Activated T-helper 17 cell treated with anti-CD3 and anti-CD28 coated beads, Interleukin-2, amount 50 U/mL, for 72 hours (primary cell): ENCODE measurements around the gene BOD1L1. TPM values are rescaled to one million over a fixed set of nuclear protein-coding genes. Genes with fewer than 3 reads are reported as not detected.
A peak's percentile ranks its signal among the peaks of the same experiment; 100 is the strongest.

ENCODE experiments used
- ATAC-seq: fragments of 150-1000 bp; cut with Tn5 transposase; replicated peaks from 2 replicates; pipeline ENCODE4 v1.10.0; 2021; ENCODE audit warnings: mild to moderate bottlenecking, moderate library complexity
- H3K27ac Mint-ChIP-seq: one replicate; pipeline ENCODE4 v1.8.0; 2022; ENCODE audit warnings: mixed read lengths
- H3K27me3 Mint-ChIP-seq: one replicate; pipeline ENCODE4 v1.8.0; 2022; ENCODE audit warnings: mixed read lengths
- H3K36me3 Mint-ChIP-seq: one replicate; pipeline ENCODE4 v1.8.0; 2022; ENCODE audit warnings: low read depth, mild to moderate bottlenecking, mixed read lengths
- H3K4me1 Mint-ChIP-seq: one replicate; pipeline ENCODE4 v1.8.0; 2022; ENCODE audit warnings: mixed read lengths
- H3K4me3 Mint-ChIP-seq: one replicate; pipeline ENCODE4 v1.8.0; 2022; ENCODE audit warnings: mild to moderate bottlenecking, mixed read lengths
- H3K9me3 Mint-ChIP-seq: one replicate; pipeline ENCODE4 v1.8.0; 2022; ENCODE audit warnings: mixed read lengths
- total RNA-seq, 2 donors: library from RNA; stranded (reverse); gene quantifications; one replicate each; pipeline ENCODE4 v1.2.3, GENCODE V29; 2022

BOD1L1 gene
- total RNA-seq, 2 donors from 2014 or later = 34.6 to 40.9 TPM

DNA sequence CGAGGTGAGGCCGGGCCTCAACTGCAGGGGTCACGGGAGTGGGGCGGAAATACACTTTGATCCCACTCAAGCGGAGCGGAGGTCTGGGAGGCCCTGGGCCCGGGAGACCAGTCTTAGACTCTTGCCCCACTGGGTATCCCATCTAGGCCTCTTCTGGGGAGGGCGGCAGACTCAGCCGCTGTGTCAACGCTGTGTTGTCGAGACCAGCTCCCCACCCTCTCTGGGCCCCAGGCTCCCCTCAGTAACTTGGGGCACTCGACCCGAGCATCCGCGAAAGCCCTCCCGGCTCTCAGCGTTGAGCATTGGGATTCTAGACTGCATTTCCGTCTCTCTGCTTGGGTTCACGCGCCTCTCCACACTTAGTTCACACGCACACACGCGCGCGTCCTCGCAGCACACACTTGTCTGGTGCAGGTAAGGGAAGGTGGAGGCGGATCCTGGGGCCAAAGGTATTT, 84.9 kb downstream of the BOD1L1 start:
- no peak overlapping the region for H3K27ac Mint-ChIP-seq
- H3K9me3 Mint-ChIP-seq = peaks cover 6% of the 10 kb centered on the region
- peaks cover 18% of the 10 kb centered on the region for H3K4me1 Mint-ChIP-seq
- peak overlapping the region; percentile 32 for H3K4me3 Mint-ChIP-seq
- H3K27me3 Mint-ChIP-seq = peaks cover 59% of the 10 kb centered on the region
- H3K36me3 Mint-ChIP-seq = peaks cover 44% of the 10 kb centered on the region
- no peak for ATAC-seq

DNA sequence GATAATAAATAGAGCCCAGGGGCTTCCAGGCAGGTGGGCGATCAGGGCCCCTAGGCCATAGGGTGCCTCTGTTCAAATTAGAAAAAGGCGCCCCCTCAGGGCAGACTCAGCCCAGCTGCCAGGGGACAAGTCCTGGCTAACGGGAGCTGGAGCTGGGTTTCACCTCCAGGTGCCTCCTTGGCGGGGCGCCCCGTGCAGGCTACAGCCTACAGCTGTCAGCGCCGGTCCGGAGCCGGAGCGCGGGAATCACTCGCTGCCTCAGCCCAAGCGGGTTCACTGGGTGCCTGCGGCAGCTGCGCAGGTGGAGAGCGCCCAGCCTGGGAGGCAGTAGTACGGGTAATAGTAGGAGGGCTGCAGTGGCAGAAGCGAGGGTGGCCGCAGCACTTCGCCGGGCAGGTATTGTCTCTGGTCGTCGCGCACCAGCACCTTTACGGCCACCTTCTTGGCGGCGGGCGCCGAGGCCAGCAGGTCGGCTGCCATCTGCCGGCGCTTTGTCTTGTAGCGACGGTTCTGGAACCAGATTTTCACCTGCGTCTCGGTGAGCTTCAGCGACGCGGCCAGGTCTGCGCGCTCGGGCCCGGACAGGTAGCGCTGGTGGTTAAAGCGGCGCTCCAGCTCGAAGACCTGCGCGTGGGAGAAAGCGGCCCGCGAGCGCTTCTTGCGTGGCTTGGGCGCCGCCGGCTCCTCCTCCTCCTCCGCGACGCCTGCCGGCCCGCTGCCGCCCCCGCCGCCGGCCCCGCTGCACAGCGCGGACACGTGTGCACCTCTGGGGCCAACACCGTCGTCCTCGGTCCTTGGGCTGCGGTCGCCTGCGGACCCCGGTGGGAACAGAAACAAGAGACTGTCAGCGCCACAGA, 85.6 kb downstream of the BOD1L1 start:
- Mint-ChIP-seq H3K36me3 (peaks cover 44% of the 10 kb centered on the region), H3K4me1 (peaks cover 16% of the 10 kb centered on the region), H3K4me3 (peak overlapping the region; percentile 27), H3K27me3 (peaks cover 64% of the 10 kb centered on the region), H3K9me3 (peaks cover 6% of the 10 kb centered on the region), H3K27ac (no peak overlapping the region)
- no peak for ATAC-seq

DNA sequence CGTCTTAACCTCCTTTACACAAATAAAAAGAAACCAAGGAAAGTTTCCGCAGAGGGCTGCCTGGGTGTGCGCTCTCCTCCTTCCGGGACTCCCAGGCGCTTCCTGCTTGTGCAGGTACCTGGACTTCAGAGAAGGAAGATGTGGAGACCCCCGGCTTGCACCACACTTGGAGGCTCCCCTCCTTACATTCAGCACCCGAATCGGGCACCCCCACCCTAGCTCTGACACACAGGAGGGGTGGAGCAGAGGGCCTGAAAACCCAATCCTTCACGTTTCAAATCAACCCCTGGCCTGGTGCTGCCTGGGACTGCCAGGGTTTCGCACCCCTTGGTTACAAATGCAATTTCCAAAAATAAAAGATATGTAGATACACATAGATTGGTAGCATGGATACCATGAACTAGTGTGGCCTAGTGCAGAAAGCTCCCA, 86.3 kb downstream of the BOD1L1 start:
- H3K27ac Mint-ChIP-seq = no peak overlapping the region
- ATAC-seq = no peak
- H3K4me1 Mint-ChIP-seq = peaks cover 13% of the 10 kb centered on the region
- peaks cover 6% of the 10 kb centered on the region for H3K9me3 Mint-ChIP-seq
- H3K4me3 Mint-ChIP-seq = peak overlapping the region; percentile 27
- H3K27me3 Mint-ChIP-seq = peaks cover 64% of the 10 kb centered on the region
- H3K36me3 Mint-ChIP-seq = peaks cover 42% of the 10 kb centered on the region

DNA sequence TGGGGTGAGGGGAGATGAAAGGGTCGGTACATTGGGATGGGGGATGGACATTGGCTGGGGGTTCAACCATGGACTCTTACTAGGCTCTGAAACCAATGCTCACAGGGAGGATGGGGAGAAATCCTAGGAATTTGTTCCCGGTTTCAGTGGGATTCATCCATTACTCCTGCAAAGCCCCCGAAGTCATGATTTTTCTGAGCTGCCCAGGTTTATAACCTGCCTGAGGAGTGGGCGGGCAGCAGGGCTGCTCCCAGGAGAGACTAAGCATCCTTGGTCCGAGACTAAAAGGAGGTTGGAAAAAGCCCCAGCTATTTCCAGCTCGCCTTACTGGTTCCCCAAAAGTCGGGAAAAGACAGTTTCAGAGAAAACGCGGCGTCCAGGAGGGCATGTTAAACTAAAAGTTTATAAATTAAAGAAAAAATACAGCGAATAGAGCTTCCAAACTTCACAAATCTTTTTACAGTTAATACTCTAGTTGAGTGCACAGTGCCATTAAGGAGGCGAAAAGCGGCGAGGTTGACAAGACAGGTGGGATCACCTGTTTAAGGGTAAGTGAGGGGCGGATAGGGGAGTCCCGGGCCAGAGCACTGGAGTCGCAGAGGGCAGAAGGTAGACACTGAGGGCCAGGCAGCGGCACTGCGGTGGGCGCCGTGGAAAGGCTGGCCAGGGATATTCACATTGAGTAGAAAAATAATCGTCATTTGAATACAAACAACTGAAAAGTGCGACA, 86.9 kb downstream of the BOD1L1 start:
- ATAC-seq = no peak
- peaks cover 6% of the 10 kb centered on the region for H3K9me3 Mint-ChIP-seq
- peaks cover 13% of the 10 kb centered on the region for H3K4me1 Mint-ChIP-seq
- peaks cover 41% of the 10 kb centered on the region for H3K36me3 Mint-ChIP-seq
- H3K27ac Mint-ChIP-seq = no peak overlapping the region
- H3K27me3 Mint-ChIP-seq = peaks cover 61% of the 10 kb centered on the region
- peak overlapping the region; percentile 9 for H3K4me3 Mint-ChIP-seq

DNA sequence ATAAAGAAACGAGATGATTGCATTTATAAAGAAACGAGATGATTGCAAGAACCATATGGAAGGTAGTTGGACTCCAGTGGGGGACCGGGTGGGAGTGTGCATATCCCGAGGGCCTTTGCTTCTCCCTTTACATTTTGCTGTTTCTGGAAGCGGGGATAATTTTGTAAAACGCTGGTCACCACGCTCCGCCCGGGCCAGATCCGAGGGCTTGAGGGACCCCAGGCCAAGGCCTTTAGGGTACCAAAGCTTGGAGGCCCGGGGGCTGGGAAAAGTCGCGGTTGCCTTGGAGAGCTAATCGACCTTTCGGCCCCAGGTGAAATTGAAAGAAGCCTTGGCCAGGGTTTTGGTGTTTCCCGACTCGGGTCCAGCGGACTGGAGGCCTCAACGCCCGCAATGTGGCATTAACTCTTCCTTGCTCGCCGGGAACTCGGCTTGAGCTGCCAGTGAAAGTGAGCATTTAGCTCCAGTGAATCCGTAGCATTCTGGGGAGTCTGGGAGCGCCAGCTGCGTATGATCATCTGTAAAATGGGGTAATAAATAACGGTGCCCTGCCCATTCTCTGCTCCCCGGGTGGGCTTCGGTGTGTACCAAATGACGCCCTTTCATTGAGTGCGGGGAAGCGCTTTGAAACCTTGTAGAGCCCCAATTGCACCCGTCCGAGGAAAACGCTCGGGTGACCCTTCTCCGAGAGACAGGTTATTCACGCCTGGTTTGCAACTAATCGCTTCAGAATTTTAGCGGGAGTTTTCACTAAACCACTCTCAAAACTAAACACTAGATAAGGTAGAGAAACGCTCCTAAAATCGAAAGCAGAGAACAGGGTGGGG, 87.7 kb downstream of the BOD1L1 start:
- peaks cover 60% of the 10 kb centered on the region for H3K27me3 Mint-ChIP-seq
- peaks cover 6% of the 10 kb centered on the region for H3K9me3 Mint-ChIP-seq
- H3K4me3 Mint-ChIP-seq = no peak overlapping the region
- peaks cover 35% of the 10 kb centered on the region for H3K36me3 Mint-ChIP-seq
- ATAC-seq = no peak
- no peak overlapping the region for H3K27ac Mint-ChIP-seq
- peaks cover 8% of the 10 kb centered on the region for H3K4me1 Mint-ChIP-seq

DNA sequence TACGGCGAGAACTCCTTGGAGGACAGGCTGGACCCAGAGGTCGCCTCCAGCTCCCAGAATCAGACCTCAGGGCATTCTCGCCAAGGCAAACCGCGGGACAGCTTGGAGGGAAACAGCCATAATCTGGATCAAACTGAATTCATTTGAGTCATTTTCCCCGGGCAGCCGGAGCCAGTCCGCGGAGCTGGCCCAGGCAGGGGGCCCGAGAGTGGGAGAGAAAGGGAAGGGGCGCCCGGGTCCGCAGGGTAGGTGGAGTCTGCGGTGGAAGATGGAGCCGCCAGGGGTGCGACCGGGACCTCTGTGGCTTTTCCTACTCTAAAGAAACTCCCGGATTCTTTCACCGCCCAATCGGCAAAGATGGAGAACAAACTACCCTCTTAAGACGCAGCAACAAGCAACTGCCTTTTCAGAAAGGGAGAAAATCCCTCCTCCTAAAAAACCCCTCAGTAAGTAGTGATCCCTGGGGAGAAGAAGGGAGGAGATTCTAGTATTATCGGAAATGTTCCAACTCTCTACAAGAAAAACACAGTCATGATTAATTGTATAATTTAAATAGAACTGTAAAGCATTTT, 88.4 kb downstream of the BOD1L1 start:
- Mint-ChIP-seq H3K4me3 (peak overlapping the region; percentile 24), H3K27ac (no peak overlapping the region), H3K4me1 (peaks cover 8% of the 10 kb centered on the region), H3K36me3 (peaks cover 34% of the 10 kb centered on the region), H3K9me3 (peaks cover 6% of the 10 kb centered on the region), H3K27me3 (peaks cover 63% of the 10 kb centered on the region)
- ATAC-seq = no peak

DNA sequence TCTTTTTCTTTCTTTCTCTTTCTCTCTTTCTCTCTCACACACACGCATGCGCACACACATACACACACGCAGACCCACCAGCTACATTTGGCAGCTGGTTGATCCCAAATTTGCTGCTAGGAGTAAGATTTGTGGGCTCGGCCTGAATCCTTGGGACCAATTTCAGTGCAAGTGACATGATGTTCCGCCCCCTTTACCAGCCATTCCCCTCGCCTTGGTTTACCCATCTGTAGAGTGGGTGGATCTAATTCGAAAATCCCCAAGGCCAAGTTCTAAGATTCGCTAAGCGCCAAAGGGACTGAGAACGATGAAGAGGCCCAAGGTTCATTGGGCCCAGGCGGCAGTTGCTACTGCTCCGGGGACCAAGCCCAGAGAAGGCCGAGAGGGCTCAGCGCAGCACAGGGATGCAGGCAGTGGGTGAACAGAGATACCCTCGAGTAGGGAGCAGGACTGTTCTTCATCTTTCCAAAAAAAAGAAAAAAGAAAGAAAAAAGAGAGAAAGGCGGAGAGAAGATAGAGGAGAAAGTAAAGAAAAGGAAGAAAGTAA, 89.0 kb downstream of the BOD1L1 start:
- ATAC-seq = no peak
- Mint-ChIP-seq H3K27me3 (peaks cover 68% of the 10 kb centered on the region), H3K4me3 (peak overlapping the region; percentile 24), H3K9me3 (peaks cover 6% of the 10 kb centered on the region), H3K36me3 (peaks cover 34% of the 10 kb centered on the region), H3K4me1 (peaks cover 8% of the 10 kb centered on the region), H3K27ac (no peak overlapping the region)

DNA sequence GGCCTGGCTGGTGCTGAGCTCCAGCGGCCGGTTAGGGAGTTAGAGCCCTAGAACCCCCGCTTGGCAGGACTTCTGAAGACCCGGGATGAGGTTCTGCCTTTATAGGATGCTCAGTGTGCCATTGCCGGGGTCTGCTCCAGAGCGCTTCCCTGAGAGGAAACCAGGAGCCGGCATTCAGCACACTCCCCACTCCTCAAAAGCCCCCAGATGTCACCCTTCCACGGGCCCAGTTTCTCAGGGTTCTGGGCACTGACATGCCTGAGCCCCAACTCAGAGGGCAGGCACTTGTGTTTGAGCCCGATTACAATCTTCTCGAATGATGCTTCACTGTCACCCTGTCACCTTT, 89.7 kb downstream of the BOD1L1 start:
- peaks cover 8% of the 10 kb centered on the region for H3K4me1 Mint-ChIP-seq
- no peak overlapping the region for H3K27ac Mint-ChIP-seq
- H3K36me3 Mint-ChIP-seq = peaks cover 27% of the 10 kb centered on the region
- peaks cover 64% of the 10 kb centered on the region for H3K27me3 Mint-ChIP-seq
- no peak for ATAC-seq
- H3K9me3 Mint-ChIP-seq = peaks cover 6% of the 10 kb centered on the region
- H3K4me3 Mint-ChIP-seq = no peak overlapping the region

DNA sequence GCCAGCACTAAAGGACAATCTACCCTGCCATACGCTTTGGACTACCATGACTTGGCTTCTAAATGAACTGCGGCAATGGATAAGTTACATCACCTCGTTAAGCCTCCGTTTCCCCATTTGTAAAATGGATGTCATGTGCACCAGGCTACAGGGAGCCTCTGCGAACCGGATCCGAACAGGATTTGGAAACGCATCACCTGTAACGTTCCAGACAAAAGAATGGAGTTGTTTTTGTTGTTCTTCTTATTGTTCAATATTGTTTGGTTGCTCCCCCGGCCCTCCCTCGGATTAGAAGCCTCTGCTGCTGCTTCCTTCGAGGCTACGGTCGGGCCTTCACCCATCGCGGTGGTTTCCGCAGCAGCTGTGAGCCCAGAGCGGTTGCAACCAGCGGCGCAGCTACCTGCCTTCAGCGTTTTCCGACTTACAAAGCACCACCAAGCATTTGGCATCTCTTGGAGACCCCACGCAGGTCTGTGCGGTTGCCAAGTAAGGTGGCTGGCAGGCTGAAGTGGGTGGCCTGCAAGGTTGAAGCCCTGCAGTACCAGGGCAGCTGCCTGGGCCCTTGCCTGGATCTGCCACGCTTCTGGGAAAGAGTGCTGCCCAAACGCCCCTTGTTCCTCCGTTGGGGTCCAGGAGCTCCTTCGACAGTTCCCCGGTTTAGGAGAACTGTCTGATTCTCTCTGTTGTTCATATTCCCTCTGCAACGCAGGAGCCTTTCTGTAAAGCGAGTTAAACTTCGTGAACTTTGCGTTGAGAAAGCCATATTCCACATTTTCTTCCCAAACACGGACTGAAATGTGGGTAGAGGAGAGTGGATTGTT, 90.3 kb downstream of the BOD1L1 start:
- H3K4me1 Mint-ChIP-seq = peaks cover 8% of the 10 kb centered on the region
- no peak overlapping the region for H3K4me3 Mint-ChIP-seq
- no peak overlapping the region for H3K27ac Mint-ChIP-seq
- H3K9me3 Mint-ChIP-seq = peaks cover 6% of the 10 kb centered on the region
- peaks cover 24% of the 10 kb centered on the region for H3K36me3 Mint-ChIP-seq
- no peak for ATAC-seq
- H3K27me3 Mint-ChIP-seq = peaks cover 64% of the 10 kb centered on the region

DNA sequence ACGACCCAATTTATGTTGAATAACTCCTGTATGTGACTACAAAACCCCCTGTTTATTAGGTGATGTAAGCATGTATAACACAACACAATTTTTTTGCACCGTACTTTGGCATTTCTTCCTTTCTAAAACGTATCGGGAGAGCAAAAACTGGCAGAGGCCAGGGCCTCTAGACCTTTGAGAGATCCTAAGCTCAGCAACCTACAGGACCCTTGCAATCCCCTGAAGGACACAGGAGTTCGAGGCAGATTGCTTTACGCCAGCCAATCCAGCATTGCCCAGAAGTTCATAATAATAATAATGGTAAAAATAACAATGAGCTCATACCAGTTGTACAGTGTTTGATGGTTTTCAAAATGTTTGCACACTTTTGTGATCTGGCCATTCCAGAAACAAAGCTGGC, 90.9 kb downstream of the BOD1L1 start:
- Mint-ChIP-seq H3K27me3 (peaks cover 66% of the 10 kb centered on the region), H3K9me3 (peaks cover 6% of the 10 kb centered on the region), H3K36me3 (peaks cover 24% of the 10 kb centered on the region), H3K4me3 (no peak overlapping the region), H3K4me1 (peaks cover 8% of the 10 kb centered on the region), H3K27ac (no peak overlapping the region)
- ATAC-seq = no peak

DNA sequence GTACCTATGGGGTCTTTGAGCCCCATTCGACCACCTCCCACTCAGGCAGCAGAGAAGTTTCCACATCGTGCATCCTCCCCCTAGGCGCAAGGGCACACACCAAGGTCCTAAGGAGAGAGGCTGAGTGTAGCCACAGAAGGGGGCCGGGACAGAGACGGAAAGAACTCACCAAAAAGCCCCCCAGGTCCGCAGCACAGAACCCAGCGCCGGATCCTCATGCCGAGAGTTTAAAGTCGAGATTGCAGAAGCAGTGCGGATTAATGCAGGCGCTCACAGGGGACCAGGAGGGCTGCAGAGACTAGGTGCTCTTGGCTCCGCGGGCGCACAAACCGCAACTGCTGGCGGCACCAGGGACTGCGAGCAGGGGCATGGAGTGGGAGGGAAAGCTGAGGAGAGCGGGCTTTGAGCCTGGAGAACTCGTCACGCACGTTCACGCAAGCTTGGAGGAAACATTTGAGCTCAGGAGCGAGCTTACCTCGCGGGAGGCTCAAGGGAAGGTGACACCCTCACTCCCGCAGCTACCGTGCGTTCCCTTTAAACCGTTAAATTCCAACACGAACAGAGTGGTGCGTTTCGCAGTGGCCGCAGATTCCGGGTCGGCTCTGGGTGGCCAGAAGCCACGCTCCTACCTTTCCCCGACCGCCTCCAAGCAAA, 91.7 kb downstream of the BOD1L1 start:
- no peak for ATAC-seq
- Mint-ChIP-seq H3K27me3 (peaks cover 67% of the 10 kb centered on the region), H3K27ac (no peak overlapping the region)

DNA sequence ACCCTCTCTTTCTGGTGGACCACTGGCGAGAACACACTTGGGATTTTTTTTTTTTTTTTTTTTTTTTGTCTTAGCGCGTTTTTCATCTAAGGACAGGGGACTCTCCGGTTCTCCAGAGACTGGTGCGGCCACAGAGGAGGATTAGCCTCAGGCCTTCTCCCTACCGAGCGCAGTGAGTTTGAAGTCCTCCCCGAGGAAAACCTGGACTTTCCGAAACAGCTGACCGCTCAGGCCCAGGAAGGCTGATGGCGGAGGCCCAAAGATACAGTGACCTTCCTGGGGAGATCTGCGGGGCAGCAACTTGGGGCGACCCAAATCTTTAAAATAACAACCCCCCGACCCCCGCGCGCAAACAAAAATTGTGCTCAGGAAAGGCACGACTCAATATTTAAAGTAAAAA, 92.4 kb downstream of the BOD1L1 start:
- Mint-ChIP-seq H3K27ac (no peak overlapping the region), H3K4me1 (peaks cover 8% of the 10 kb centered on the region), H3K9me3 (peaks cover 6% of the 10 kb centered on the region), H3K36me3 (peaks cover 24% of the 10 kb centered on the region), H3K4me3 (no peak overlapping the region), H3K27me3 (peaks cover 68% of the 10 kb centered on the region)
- ATAC-seq = no peak

More for the DNA sequence above, 91.7 kb downstream of the BOD1L1 start:
- Mint-ChIP-seq H3K4me1 (peaks cover 10% of the 10 kb centered on the region), H3K4me3 (no peak overlapping the region), H3K36me3 (peaks cover 24% of the 10 kb centered on the region), H3K9me3 (peaks cover 6% of the 10 kb centered on the region)
